HK-2 (cell line): ENCODE results near the gene NKG7.

Experiments
- DNase-seq: peaks from one replicate; pipeline ENCODE4 v3.0.0-alpha.2; 2018; ENCODE audit not compliant: unreplicated experiment

Gene NKG7

GRCh38 chr19:51361239-51361638 is 11.2 kb downstream of the NKG7 start:
- DNase-seq: no peak

DNA sequence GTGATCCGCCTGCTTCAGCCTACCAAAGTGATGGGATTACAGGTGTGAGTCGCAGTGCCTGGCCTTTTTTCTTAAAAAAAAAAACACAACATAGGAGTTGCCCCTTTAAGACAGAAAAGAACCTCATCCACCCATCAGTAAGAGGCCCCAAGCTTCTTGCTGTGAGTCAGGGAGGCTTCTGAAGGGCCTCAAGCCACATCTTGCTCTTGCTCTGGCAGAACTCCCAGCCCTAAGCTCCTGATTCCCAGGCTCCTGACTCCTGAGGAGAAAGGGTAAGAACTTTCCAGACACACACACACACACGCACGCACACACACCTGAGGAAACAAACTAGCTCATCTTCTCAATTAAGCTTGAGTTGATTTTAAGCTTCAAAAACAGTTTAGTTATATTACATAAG is 13.2 kb downstream of the NKG7 start:
- peak; percentile 34 for DNase-seq

DNA sequence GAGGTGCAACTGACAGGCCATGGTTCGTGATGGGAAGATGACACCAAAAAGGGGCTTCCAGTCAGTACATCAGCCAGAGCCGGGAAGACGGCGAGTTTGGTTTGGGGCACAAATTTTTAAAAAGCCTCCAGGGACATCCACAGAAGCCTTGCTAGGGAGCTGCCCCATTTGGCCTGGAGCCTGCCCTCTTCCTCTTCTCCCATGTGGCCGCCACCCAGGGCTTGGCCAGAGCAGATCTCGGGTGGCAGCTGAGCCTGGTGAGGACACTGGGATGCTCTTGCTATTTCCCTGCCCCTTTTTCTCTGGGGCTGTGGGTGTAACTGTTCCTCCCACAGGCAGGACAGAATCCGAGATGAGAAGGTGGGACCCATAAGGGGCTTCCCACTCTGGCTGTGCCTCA is 14.5 kb downstream of the NKG7 start:
- DNase-seq: no peak

DNA sequence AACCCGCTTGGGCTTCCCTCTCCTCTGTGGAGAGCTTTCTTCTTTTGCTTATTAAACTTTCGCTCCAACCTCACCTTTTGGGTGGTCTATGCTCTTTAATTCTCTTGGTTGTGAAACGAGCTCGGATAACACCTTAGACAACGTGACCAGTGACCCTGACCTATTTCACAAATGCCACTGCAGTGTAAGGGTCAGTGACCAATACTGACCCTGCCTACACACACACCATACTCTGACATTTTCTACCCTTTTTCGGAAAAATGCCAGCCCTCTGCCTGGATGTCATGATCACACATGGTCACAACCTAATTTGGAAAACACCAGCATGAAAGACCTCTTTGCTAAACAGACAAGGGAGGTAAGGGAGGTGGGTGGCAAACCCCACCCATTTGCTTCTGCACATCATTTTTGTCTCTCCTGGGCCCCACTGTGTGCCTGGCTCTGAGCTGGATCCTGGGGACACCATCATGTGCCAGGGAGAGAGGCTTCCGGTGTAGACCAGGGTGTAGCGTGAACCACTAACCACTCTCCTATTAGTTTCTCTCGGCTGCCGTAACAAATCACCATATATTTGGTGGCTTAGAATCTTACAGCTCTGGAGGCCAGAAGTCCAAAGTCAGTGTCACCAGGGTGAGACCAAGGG is 16.2 kb downstream of the NKG7 start:
- no peak for DNase-seq

DNA sequence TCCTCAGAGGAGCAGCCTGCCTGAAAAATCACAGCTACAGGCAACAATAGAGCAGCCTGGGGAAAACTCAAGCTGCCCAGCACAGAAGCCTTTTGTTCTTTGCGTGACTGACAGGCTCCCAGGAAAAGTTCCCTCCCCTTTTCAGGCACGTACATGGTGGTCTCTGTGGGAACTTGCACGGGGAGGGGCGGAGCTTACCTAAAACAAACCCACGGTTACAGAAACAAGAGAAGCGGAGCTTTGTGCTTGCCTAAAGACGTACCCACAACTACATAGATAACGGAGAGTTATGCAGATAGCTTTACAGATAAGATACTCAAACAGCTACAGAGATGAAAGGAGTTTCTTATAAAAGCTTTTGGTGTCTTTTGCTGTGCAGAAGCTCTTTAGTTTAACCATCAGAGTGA is 17.7 kb downstream of the NKG7 start:
- no peak for DNase-seq

DNA sequence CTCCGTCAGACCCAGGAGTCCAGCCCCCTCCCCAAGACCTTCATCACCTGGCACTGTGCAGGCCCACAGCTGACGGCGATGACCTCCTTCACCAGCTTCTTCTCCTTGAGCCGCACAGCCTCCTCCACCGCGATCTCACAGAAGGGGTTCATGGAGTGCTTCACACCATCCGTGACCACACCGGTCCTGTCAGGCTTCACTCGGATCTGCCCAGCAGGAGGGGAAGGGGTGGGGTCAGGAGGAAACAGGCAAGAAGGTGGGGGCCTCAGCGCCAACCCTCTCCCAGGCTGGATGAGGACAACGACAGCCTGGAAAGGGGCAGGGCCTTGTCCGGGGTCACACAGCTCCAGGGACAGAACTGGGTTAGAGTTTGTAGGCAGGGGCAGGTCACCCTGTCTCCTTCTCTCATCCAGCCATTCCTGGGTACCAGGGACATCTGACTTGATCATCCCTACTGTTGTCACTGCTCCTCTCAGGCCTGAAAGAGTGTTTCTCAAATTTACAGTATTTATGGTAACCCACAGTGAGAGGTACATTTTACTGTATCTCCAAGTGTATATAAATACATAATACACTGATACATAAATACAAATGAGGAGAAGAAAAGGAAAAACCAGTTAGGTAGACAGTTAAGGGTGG is 18.2 kb downstream of the NKG7 start:
- DNase-seq: no peak

- DNase-seq: no peak
Observed at GRCh38 chr19:51352783-51353360, 19.6 kb downstream of the NKG7 start.

DNA sequence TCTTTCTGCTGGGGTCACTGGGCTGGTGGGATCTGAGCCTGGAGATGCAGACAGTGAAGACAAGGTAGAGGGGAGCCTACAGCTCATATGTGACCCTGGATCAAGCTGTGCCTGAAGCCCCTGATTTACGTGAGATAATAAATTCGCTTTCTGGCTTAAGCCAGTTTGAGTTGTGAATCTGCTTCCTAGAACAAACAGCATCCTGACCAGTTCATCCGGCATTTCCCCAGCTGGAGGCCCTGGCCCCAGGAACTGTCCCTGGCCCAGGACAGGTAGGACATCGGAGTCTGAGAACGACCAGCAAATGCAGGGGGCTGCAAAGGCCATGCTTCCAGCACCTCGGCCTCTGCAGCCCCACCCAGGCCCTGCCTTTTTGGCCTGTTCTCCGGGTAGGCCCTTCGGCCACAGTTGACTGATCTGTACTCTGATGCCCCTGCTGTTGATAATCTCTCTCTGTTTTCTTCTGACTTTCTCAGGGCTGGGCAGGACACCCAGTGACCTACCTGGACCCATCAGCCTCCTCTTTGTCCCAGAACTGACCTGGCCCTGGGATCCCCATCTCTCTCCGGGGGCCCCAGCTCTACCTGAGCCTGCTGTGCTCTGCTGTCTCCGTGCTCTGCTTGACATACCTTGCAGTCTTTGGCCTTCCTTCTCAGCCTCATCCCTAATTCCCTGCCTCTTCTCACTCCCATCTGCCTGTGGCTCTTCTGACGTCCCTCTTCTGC is 21.0 kb downstream of the NKG7 start:
- DNase-seq: no peak

DNA sequence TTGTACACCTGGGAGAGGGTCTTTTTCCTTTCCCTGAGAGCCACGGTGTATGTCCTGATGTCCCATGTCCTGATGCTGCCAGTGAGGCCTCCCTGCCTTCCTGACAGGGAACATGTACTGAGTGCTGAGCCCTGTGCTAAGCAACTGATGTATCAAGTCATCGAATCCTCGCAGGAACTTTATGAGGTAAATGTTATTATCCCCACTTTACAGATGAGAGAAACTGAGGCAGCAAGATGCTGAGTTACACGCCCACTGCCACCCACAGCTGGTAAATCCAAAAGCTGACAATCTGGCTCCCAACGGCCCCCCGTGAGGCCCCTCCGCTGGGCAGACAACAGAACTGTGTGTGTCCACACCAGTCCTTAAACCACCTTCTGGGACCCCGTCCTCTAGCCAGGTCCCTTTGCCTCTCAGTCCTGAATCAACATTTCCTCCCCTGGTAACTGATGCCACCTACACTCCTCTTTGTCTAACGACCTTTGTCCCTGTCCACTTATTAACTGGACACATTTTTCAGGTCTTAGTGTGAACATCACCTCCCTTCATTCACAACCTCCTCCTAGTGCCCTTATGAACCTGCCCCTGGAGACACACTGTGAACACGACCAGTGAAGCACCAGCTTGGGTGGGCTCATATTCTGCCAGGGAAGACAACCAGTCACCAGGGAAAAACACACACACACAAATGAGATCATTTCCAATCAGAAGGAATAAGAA is 25.1 kb downstream of the NKG7 start:
- DNase-seq: no peak

GRCh38 chr19:51346742-51347141 is 25.7 kb downstream of the NKG7 start:
- no peak for DNase-seq

DNA sequence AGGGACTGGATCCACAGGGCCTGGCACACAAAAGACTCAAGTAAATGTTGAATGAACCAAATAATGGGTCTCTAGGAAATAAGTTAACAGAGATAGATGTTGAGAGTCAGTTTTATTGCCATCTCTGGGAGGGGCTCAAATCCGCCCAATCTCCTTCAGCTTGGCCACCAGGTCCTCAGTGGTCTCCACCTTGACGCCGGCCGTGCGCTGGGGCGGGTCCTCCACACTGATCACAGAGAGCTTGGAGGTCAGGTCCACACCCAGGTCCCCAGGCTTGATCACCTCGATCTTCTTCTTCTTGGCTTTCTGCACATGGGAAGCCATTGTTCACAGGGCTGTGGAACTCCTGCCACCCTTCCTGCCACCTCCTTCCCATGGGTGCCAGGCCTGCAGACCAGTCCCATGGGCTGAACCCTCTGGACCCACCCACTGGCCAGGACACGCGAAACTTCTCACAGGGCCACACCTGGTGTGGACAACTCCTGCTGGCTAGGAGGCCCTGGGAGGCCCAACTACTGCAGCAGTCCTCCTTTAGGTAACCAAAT is 27.3 kb downstream of the NKG7 start:
- DNase-seq: no peak

- no peak for DNase-seq
Observed at GRCh38 chr19:51342631-51343569, 29.6 kb downstream of the NKG7 start.

DNA sequence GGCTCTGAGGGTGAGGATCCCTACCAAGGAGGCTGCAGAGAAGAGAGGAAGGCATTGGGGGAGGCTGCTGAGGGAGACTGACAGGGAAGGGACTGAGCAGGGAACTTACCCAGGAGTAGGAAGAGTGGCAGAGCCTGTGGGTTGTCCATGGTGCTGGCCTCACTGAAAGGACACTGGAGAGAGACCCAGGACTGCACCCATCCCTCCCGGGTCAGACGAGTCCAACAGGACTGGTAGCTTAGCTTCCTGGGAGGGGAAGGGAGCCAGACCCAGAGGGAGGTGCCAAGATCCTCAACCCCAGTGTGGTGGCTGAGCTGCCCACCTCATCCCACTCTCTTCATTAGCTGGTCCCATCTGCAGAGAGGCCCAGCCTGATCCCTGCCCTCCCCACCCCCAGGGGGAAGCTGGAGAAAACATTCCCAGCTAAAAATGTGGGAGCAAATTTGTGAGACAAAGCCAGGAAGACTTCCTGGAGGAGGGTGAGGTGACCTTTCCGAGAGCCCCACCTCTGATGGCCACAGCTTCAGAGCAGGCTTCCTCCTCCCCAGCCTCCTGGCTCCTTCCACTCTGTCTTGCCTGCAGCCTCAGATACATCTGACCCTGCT is 30.4 kb downstream of the NKG7 start, which contains the start of gene VSIG10L:
Gene VSIG10L, minus strand, starts transcription at position 164 of the 605 bp plus-strand sequence. Its CDS starts 15 bp downstream, at position 149.
- DNase-seq: no peak

DNA sequence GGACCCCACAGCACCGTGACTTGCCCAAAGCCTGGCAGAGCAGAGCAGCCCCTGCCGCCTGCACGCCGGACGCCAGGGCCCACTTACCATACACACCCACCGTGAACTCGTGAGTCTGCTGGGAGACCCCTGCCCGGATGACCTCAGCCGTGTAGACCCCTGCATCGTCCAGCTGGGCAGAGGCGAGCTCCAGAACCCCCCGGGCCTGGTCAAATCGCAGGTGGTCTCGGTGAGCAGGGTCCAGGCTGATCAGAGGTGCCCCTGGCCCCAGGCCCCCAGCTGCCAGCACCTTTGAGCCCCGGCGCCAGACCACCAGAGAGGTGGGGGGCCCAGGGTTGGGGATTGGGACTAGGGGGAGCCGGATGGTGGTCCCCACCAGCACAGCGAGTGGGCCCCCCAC is 31.4 kb downstream of the NKG7 start:
- no peak for DNase-seq

GRCh38 chr19:51339687-51340656 is 32.5 kb downstream of the NKG7 start:
- DNase-seq: peak; percentile 100

DNA sequence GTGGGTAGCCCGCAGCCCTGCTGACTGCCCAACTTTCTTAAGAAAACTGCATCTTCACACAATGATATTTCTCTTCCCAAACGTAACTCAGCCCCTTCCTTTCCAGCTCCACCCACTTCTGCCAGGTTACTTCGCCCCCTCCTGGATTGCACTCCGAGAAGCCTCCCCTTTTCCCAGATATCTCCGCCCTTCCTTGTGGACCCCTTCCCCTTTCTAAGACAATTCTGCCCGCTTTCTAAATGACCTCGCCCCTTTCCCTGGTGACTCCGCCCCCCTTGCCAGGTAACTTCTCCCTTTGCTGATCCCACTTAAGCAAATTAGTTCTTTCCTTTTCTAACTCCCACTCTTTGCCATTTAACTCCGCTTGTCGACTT is 33.2 kb downstream of the NKG7 start:
- no peak for DNase-seq

- peak; percentile 85 for DNase-seq
Observed at GRCh38 chr19:51338563-51339312, 33.7 kb downstream of the NKG7 start.

GRCh38 chr19:51337861-51338562 is 34.4 kb downstream of the NKG7 start:
- no peak for DNase-seq
